PC-3 (cell line): Measurements from ENCODE around the gene EZR. TPM values are rescaled to one million over a fixed set of nuclear protein-coding genes. Genes with fewer than 3 reads are reported as not detected.
"Not testable (repeated sequence)": the region's sequence is repeated elsewhere in the genome, so short reads cannot be mapped to it uniquely, and the experiment has no call there.

Experiments used
- ATAC-seq: fragments of 200-7000 bp; cut with Tn5 transposase; 2 replicates; pipeline ENCODE4 v1.9.1; 2020; ENCODE audit warnings: mild to moderate bottlenecking, moderate library complexity
- BruUV-seq: library from RNA; stranded (reverse); fragments of 400-500 nt; replicated peaks from 2 replicates; lab custom pipeline; 2021; lab: Mats Ljungman, UMichigan
- CTCF ChIA-PET: fragments of 300-600 bp; sonication (Branson Sonifier 250); formaldehyde crosslinking; loops from one replicate; lab custom pipeline; 2022; ENCODE audit warnings: antibody characterized with exemption; lab: Charles Lee
- POLR2A ChIA-PET: fragments of 300-600 bp; sonication (Branson Sonifier 250); formaldehyde crosslinking; loops from one replicate; lab custom pipeline; 2022; ENCODE audit warnings: antibody characterized with exemption; ENCODE audit not compliant: unreplicated experiment; lab: Charles Lee
- DNase-seq: peaks from one replicate; pipeline ENCODE4 v3.0.0-alpha.2; 2015
- H2AFZ ChIP-seq: fragments of 300-600 bp; sonication (generic); 2 replicates; pipeline ENCODE4 v1.6.0; 2016; ENCODE audit warnings: antibody characterized with exemption, low read length
- H3F3A ChIP-seq: fragments of 300-600 bp; sonication (generic); one replicate; pipeline ENCODE4 v1.6.0; 2017; ENCODE audit warnings: antibody characterized with exemption, low read length, control low read depth, mild to moderate bottlenecking; ENCODE audit not compliant: unreplicated experiment
- H3K27ac ChIP-seq: fragments of 300-600 bp; sonication (generic); 2 replicates; pipeline ENCODE4 v1.5.1; 2016; ENCODE audit warnings: mild to moderate bottlenecking, low read length
- H3K27me3 ChIP-seq: fragments of 300-600 bp; sonication (generic); 2 replicates; pipeline ENCODE4 v1.6.1; 2016; ENCODE audit warnings: low read length, mixed read lengths
- H3K36me3 ChIP-seq: fragments of 300-600 bp; sonication (generic); 2 replicates; pipeline ENCODE4 v1.6.1; 2016; ENCODE audit warnings: low read depth, mixed run types, low read length, mixed read lengths
- H3K4me1 ChIP-seq: fragments of 300-600 bp; sonication (generic); 2 replicates; pipeline ENCODE4 v1.5.1; 2016; ENCODE audit warnings: low read length; ENCODE audit not compliant: insufficient read depth
- H3K4me2 ChIP-seq: fragments of 300-600 bp; sonication (generic); 2 replicates; pipeline ENCODE4 v1.6.0; 2016; ENCODE audit warnings: low read length
- H3K4me3 ChIP-seq: fragments of 300-600 bp; sonication (generic); 2 replicates; pipeline ENCODE4 v1.5.1; 2016; ENCODE audit warnings: mild to moderate bottlenecking, low read length, mixed read lengths
- H3K79me2 ChIP-seq: fragments of 300-600 bp; sonication (generic); 2 replicates; pipeline ENCODE4 v1.6.1; 2017; ENCODE audit warnings: low read length, mixed read lengths
- H3K9ac ChIP-seq: fragments of 300-600 bp; sonication (generic); 2 replicates; pipeline ENCODE4 v1.6.0; 2016; ENCODE audit warnings: mild to moderate bottlenecking, low read length
- H3K9me2 ChIP-seq: fragments of 300-600 bp; sonication (generic); replicated peaks from 2 replicates; pipeline ENCODE4 v1.6.1; 2016; ENCODE audit warnings: mixed run types, low read length, mixed read lengths
- H3K9me3 ChIP-seq: fragments of 300-600 bp; sonication (generic); 2 replicates; pipeline ENCODE4 v1.6.1; 2016; ENCODE audit warnings: low read length, mixed read lengths
- H4K20me1 ChIP-seq: fragments of 300-600 bp; sonication (generic); 2 replicates; pipeline ENCODE4 v1.6.1; 2016; ENCODE audit warnings: low read length, mixed read lengths
- EZH2 ChIP-seq: fragments of 300-600 bp; sonication (generic); IDR thresholded peaks from one replicate; pipeline ENCODE4 v1.6.1; 2017; ENCODE audit warnings: antibody characterized with exemption, mild to moderate bottlenecking, low read length; ENCODE audit not compliant: unreplicated experiment
- EZH2phosphoT487 ChIP-seq: fragments of 300-600 bp; sonication (generic); IDR thresholded peaks from 2 replicates; pipeline ENCODE4 v1.6.1; 2018; ENCODE audit warnings: mild to moderate bottlenecking, antibody characterized with exemption, low read length, borderline replicate concordance
- intact Hi-C: fragments of 100-400 bp; cut with micrococcal nuclease; formaldehyde crosslinking; loops from 2 replicates; pipeline ENCODE4 v1.9.0; 2023
- total RNA-seq: library from RNA; depleted of rRNA; stranded (reverse); fragments of >200 nt; gene quantifications from 2 replicates; pipeline ENCODE4 v1.2.3, GENCODE V29; 2014
- TF ChIP-seq, protein P1 (sequence below): fragments of 300-600 bp; sonication (generic); conservative IDR thresholded peaks from 2 replicates; pipeline ENCODE4 v1.5.1; 2017; ENCODE audit warnings: antibody characterized with exemption, low read depth, mild to moderate bottlenecking, low read length

Gene EZR
- total RNA-seq, 1 experiment from 2014 or later: 182 TPM

DNA sequence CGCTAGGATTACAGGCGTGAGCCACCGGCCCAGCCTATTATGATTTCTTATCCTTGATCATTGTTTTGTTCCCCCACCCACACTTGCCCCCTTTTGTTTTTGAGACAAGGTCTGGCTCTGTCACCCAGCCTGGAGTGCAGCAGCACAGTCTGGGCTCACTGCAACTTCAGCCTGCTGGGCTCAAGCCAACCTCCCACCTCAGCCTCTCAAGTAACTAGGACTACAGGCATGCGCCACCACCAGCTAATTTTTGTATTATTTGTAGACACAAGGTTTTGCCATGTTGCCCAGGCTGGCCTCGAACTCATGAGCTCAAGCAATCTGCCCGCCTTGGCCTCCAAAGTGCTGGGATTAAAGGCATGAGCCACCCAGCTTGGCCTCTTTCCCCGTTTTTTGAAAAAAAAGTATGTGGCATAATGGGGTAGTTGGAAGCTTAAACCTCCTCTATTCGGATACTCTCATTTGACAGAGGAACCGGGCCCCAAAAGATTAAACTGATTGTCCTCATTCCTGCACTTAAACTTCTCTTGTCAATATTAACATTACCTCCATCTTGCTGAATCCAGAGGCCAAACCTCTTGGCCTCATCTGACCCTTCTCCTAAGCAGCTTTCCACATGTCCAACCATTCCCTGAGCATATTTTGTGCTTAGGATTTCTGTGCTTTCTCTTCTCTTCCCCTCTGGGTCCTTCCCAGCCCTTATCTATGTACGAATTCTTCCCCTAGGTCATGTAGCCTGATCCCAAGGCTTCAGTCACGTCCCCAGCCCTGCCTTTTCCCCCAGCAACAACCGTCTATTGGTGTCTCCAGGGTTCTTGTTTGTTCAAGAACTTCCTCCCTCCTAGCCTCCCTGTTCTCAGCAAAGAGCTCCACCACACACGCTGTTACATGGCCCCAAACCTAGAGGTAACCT, 6.1 kb upstream of the EZR start:
- no peak for ATAC-seq
- H2AFZ ChIP-seq: no peak overlapping the region
- no TSS peak for BruUV-seq
- TF ChIP-seq EZH2: no peak
- TF ChIP-seq, protein P1, sequence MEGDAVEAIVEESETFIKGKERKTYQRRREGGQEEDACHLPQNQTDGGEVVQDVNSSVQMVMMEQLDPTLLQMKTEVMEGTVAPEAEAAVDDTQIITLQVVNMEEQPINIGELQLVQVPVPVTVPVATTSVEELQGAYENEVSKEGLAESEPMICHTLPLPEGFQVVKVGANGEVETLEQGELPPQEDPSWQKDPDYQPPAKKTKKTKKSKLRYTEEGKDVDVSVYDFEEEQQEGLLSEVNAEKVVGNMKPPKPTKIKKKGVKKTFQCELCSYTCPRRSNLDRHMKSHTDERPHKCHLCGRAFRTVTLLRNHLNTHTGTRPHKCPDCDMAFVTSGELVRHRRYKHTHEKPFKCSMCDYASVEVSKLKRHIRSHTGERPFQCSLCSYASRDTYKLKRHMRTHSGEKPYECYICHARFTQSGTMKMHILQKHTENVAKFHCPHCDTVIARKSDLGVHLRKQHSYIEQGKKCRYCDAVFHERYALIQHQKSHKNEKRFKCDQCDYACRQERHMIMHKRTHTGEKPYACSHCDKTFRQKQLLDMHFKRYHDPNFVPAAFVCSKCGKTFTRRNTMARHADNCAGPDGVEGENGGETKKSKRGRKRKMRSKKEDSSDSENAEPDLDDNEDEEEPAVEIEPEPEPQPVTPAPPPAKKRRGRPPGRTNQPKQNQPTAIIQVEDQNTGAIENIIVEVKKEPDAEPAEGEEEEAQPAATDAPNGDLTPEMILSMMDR: no peak
- TF ChIP-seq EZH2phosphoT487: no peak
- H3K9me2 ChIP-seq: no peaks in the 10 kb centered on the region
- no peaks in the 10 kb centered on the region for H3K27me3 ChIP-seq
- no peaks in the 10 kb centered on the region for H3K9me3 ChIP-seq
- H3K4me2 ChIP-seq: no peak overlapping the region
- no peak overlapping the region for H3K9ac ChIP-seq
- no peaks in the 10 kb centered on the region for H3K36me3 ChIP-seq
- DNase-seq: no peak
- intact Hi-C loops: no loop called here
- H3K4me1 ChIP-seq: no peaks in the 10 kb centered on the region
- no peak overlapping the region for H3K4me3 ChIP-seq
- CTCF ChIA-PET: no interaction called here
- no peak overlapping the region for H3K27ac ChIP-seq
- POLR2A ChIA-PET: no interaction called here
- no peaks in the 10 kb centered on the region for H4K20me1 ChIP-seq
- no peaks in the 10 kb centered on the region for H3K79me2 ChIP-seq
- no peaks in the 10 kb centered on the region for H3F3A ChIP-seq

DNA sequence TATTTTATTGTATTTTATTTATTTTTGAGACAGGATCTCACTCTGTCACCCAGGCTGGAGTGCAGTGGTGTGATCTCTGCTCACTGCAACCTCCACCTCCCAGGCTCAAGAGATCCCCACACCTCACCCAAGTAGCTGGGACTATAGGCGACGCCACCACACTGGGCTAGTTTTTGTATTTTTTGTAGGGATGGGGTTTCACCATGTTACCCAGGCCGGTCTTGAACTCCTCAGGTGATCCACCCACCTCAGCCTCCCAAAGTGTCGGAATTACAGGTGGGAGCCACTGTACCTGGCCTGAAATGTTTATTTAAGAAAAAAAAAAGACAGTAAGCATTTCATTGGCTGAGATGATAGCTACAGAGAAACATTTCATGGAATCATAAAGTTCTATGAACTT, 4.4 kb upstream of the EZR start:
- H3K27ac ChIP-seq, CTCF ChIA-PET: not testable (repeated sequence)

DNA sequence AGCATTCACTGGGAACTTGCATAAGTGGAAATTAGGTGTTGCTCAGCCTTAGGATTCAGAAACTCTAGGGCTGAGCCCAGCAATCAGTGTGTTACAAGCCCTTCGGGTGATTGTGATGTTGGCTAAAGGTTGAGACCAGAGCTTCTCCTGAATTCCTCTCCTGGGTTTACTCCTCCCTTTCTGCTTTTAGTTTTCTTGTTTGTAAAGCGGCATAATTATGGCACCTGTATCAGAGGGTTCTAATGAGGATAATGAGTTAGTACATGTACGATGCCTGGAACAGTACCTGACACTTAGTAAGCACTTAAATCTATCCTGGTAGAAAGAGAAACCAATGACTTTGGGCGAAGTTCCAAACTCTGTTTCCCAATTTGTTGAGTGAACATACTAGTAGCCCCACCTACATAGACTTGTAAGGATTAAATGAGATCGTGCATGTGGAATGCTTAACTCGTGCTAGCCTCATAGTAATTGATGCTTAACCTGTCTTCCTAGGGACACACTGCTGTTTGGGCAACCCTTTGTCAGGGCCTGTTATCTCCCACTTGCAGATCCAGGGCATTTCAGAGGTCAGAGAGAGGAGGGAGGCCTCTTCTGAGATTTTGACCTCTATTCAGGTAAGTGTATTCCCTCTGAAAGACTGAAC, 932 bp upstream of the EZR start:
- no peak for DNase-seq
- Histone ChIP-seq H3K4me1 (peaks cover 17% of the 10 kb centered on the region), H2AFZ (peak overlapping the region; percentile 91; the same call in 1 of the 2 replicates), H3K79me2 (peaks cover 36% of the 10 kb centered on the region), H3K27ac (peak overlapping the region; percentile 51), H3K9me3 (no peaks in the 10 kb centered on the region), H3F3A (no peaks in the 10 kb centered on the region), H3K4me3 (no peak overlapping the region; the same call in 1 of the 2 replicates), H4K20me1 (peaks cover 29% of the 10 kb centered on the region), H3K9ac (no peak overlapping the region; the same call in 1 of the 2 replicates), H3K27me3 (no peaks in the 10 kb centered on the region), H3K36me3 (peaks cover 27% of the 10 kb centered on the region), H3K9me2 (no peaks in the 10 kb centered on the region), H3K4me2 (peak overlapping the region; percentile 82; the same call in 1 of the 2 replicates)
- POLR2A ChIA-PET: interaction anchor here (1.1 kb wide), 1 partner anchor 34 kb away, joined by 8 read pairs; no protein-coding TSS in a partner anchor
- intact Hi-C loops: loop anchor here (1.0 kb wide), 1 partner anchor 30 kb away; no protein-coding TSS in a partner anchor
- no peak for ATAC-seq
- no TSS peak for BruUV-seq
- no peak for TF ChIP-seq EZH2phosphoT487
- TF ChIP-seq EZH2: no peak
- TF ChIP-seq, protein P1: no peak
- CTCF ChIA-PET: no interaction called here

More for the DNA sequence above, 4.4 kb upstream of the EZR start:
- H3K4me1 ChIP-seq, H3K9me3 ChIP-seq, intact Hi-C loops, H3K9ac ChIP-seq, H3K36me3 ChIP-seq, DNase-seq, H3K9me2 ChIP-seq, H2AFZ ChIP-seq, H3F3A ChIP-seq, H3K79me2 ChIP-seq, H3K4me3 ChIP-seq, BruUV-seq, ATAC-seq, H3K27me3 ChIP-seq, H3K4me2 ChIP-seq, H4K20me1 ChIP-seq: not testable (repeated sequence)
- POLR2A ChIA-PET: interaction anchor here (0.6 kb wide), 1 partner anchor 156 kb away, joined by 4 read pairs; no protein-coding TSS in a partner anchor
